ENCODE results near the gene MYO1B.

DNA sequence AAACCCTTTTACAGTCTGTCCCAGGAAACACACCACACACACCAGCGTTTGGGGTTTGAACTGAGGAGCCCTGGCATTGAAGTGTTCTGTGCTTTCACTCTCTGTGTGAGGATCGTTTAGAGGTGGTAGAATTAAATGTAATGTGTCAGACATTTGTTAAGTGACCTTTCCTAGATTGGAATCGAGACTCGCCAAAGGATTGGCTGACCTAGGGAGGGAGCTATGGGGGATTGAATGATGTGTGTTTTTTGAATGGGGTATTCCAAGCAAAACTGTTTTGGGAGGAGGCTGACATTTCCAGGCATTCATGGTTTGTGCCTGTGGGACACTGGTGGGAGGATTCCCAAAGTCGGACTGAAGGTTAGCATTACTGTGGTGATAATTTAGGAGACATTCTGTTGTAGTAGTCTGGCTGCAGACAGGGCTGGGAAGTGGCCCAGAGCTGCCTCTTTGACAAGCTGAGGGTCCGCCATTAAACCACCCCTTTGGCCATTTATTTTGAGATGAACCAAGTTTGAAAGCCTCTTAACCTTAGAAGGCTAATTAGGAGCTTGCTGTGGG lies 1.7 kb downstream of the MYO1B start:
- TF ChIP-seq, protein P1, sequence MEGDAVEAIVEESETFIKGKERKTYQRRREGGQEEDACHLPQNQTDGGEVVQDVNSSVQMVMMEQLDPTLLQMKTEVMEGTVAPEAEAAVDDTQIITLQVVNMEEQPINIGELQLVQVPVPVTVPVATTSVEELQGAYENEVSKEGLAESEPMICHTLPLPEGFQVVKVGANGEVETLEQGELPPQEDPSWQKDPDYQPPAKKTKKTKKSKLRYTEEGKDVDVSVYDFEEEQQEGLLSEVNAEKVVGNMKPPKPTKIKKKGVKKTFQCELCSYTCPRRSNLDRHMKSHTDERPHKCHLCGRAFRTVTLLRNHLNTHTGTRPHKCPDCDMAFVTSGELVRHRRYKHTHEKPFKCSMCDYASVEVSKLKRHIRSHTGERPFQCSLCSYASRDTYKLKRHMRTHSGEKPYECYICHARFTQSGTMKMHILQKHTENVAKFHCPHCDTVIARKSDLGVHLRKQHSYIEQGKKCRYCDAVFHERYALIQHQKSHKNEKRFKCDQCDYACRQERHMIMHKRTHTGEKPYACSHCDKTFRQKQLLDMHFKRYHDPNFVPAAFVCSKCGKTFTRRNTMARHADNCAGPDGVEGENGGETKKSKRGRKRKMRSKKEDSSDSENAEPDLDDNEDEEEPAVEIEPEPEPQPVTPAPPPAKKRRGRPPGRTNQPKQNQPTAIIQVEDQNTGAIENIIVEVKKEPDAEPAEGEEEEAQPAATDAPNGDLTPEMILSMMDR (conservative IDR thresholded peaks at IDR 0.05) = no peak
- no peak for TF ChIP-seq ZFX (IDR thresholded peaks at IDR 0.05)
